Measurements from ENCODE around the gene TRIM14.
"Not testable (repeated sequence)": the region's sequence is repeated elsewhere in the genome, so short reads cannot be mapped to it uniquely, and the experiment has no call there.

The TRIM14 gene

GRCh38 chr9:98043915-98044314, 75.1 kb downstream of the TRIM14 start:
- H3K4me3 Mint-ChIP-seq, result no peak overlapping the region
- H3K36me3 Mint-ChIP-seq, result peaks cover 10% of the 10 kb centered on the region
- no peak overlapping the region for H3K27ac Mint-ChIP-seq

GRCh38 chr9:98040212-98040611, 78.8 kb downstream of the TRIM14 start:
- no peaks in the 10 kb centered on the region for H3K27me3 Mint-ChIP-seq
- H3K27ac Mint-ChIP-seq, result no peak overlapping the region
- H3K36me3 Mint-ChIP-seq, result peaks cover 2% of the 10 kb centered on the region
- H3K9me3 Mint-ChIP-seq (ENCODE audit: low read depth), result no peaks in the 10 kb centered on the region
- peaks cover 4% of the 10 kb centered on the region for H3K4me1 Mint-ChIP-seq (ENCODE audit: low read depth)
- no peak overlapping the region for H3K4me3 Mint-ChIP-seq

More at GRCh38 chr9:98043915-98044314, 75.1 kb downstream of the TRIM14 start:
- H3K4me1 Mint-ChIP-seq (ENCODE audit: low read depth), result peaks cover 28% of the 10 kb centered on the region
- H3K27me3 Mint-ChIP-seq, result no peaks in the 10 kb centered on the region
- H3K9me3 Mint-ChIP-seq (ENCODE audit: low read depth), result no peaks in the 10 kb centered on the region

GRCh38 chr9:98039607-98040017, 79.4 kb downstream of the TRIM14 start:
- Mint-ChIP-seq H3K4me3 (no peak overlapping the region), H3K27ac (no peak overlapping the region), H3K4me1 (ENCODE audit: low read depth) (peaks cover 6% of the 10 kb centered on the region), H3K36me3 (no peaks in the 10 kb centered on the region), H3K27me3 (peaks cover 2% of the 10 kb centered on the region), H3K9me3 (ENCODE audit: low read depth) (no peaks in the 10 kb centered on the region)

GRCh38 chr9:98038958-98039357, 80.1 kb downstream of the TRIM14 start:
- Mint-ChIP-seq H3K9me3 (ENCODE audit: low read depth) (no peaks in the 10 kb centered on the region), H3K36me3 (no peaks in the 10 kb centered on the region), H3K27me3 (peaks cover 2% of the 10 kb centered on the region), H3K4me1 (ENCODE audit: low read depth) (peaks cover 8% of the 10 kb centered on the region), H3K27ac (no peak overlapping the region), H3K4me3 (no peak overlapping the region)

DNA sequence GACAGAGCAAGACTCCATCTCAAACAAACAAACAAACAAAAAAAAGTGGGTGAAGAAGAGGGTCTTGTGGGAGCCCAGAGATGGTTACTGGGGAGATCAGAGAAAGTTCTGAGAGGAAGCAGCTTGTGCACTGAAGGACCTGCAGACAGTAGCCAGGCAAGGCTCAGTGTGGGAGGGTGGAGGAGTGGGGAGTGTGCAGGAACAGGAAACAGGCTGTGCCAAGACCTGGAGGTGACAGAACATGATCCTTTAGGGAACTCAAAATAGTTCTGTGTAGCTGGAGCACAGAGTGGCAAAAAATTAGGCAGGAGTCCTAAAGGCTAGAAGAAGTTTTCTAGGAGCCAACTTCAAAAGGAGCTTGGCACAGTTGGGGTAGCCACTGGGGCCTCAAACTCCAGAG, 81.7 kb downstream of the TRIM14 start:
- no peak overlapping the region for H3K4me3 Mint-ChIP-seq
- no peak overlapping the region for H3K27ac Mint-ChIP-seq
- H3K4me1 Mint-ChIP-seq (ENCODE audit: low read depth), result peaks cover 14% of the 10 kb centered on the region
- no peaks in the 10 kb centered on the region for H3K9me3 Mint-ChIP-seq (ENCODE audit: low read depth)
- H3K27me3 Mint-ChIP-seq, result peaks cover 2% of the 10 kb centered on the region
- no peaks in the 10 kb centered on the region for H3K36me3 Mint-ChIP-seq

- H3K9me3 Mint-ChIP-seq (ENCODE audit: low read depth), result no peaks in the 10 kb centered on the region
- H3K4me3 Mint-ChIP-seq, result no peak overlapping the region
Measured at GRCh38 chr9:98034593-98035546, 84.2 kb downstream of the TRIM14 start.

GRCh38 chr9:98031935-98032334, 87.1 kb downstream of the TRIM14 start:
- Mint-ChIP-seq H3K9me3 (ENCODE audit: low read depth) (no peaks in the 10 kb centered on the region), H3K4me1 (ENCODE audit: low read depth) (peaks cover 15% of the 10 kb centered on the region), H3K36me3 (peaks cover 6% of the 10 kb centered on the region), H3K27me3 (peaks cover 2% of the 10 kb centered on the region), H3K4me3 (no peak overlapping the region), H3K27ac (no peak overlapping the region)

More at GRCh38 chr9:98034593-98035546, 84.2 kb downstream of the TRIM14 start:
- Mint-ChIP-seq H3K4me1 (ENCODE audit: low read depth) (peaks cover 15% of the 10 kb centered on the region), H3K27me3 (peaks cover 2% of the 10 kb centered on the region), H3K36me3 (peaks cover 2% of the 10 kb centered on the region), H3K27ac (no peak overlapping the region)

- Mint-ChIP-seq H3K36me3 (peaks cover 6% of the 10 kb centered on the region), H3K4me1 (ENCODE audit: low read depth) (peaks cover 15% of the 10 kb centered on the region), H3K4me3 (no peak overlapping the region), H3K27ac (no peak overlapping the region), H3K27me3 (peaks cover 2% of the 10 kb centered on the region), H3K9me3 (ENCODE audit: low read depth) (no peaks in the 10 kb centered on the region)
Measured at GRCh38 chr9:98031169-98031568, 87.9 kb downstream of the TRIM14 start.

DNA sequence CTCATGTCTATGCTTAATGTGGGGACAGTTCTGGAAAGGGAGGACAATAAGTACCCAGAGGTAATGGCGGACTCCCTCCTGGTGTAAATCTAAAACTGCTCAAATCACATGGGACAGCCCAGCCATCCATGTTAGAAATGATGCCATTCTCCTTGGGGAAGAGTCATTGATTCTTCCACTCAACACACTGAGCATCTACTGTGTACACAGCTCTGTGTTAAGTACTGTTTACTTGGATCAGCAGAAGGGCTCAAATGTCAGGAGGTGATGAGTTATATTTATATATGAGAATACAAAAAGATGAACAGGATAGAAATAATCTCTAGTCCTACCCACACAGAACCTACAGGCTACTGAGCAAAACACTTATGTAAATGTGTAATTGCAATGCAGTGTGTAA, 94.3 kb downstream of the TRIM14 start:
- Mint-ChIP-seq H3K36me3 (peaks cover 7% of the 10 kb centered on the region), H3K27ac (no peak overlapping the region), H3K9me3 (ENCODE audit: low read depth) (no peaks in the 10 kb centered on the region), H3K4me3 (no peak overlapping the region), H3K27me3 (no peaks in the 10 kb centered on the region), H3K4me1 (ENCODE audit: low read depth) (no peaks in the 10 kb centered on the region)

GRCh38 chr9:98022447-98022846, 96.6 kb downstream of the TRIM14 start:
- no peak overlapping the region for H3K27ac Mint-ChIP-seq
- H3K36me3 Mint-ChIP-seq, result peaks cover 3% of the 10 kb centered on the region
- no peaks in the 10 kb centered on the region for H3K4me1 Mint-ChIP-seq (ENCODE audit: low read depth)
- H3K4me3 Mint-ChIP-seq, result no peak overlapping the region
- H3K27me3 Mint-ChIP-seq, result no peaks in the 10 kb centered on the region
- H3K9me3 Mint-ChIP-seq (ENCODE audit: low read depth), result no peaks in the 10 kb centered on the region

GRCh38 chr9:98021306-98022040, 97.5 kb downstream of the TRIM14 start:
- Mint-ChIP-seq H3K4me1 (ENCODE audit: low read depth) (no peaks in the 10 kb centered on the region), H3K36me3 (peaks cover 5% of the 10 kb centered on the region), H3K9me3 (ENCODE audit: low read depth) (no peaks in the 10 kb centered on the region), H3K27ac (no peak overlapping the region), H3K27me3 (no peaks in the 10 kb centered on the region), H3K4me3 (no peak overlapping the region)

- no peaks in the 10 kb centered on the region for H3K27me3 Mint-ChIP-seq
- peak overlapping the region; percentile 47 for H3K27ac Mint-ChIP-seq
- H3K4me1 Mint-ChIP-seq (ENCODE audit: low read depth), result no peaks in the 10 kb centered on the region
- H3K4me3 Mint-ChIP-seq, result no peak overlapping the region
- peaks cover 10% of the 10 kb centered on the region for H3K36me3 Mint-ChIP-seq
- H3K9me3 Mint-ChIP-seq (ENCODE audit: low read depth), result no peaks in the 10 kb centered on the region
Measured at GRCh38 chr9:98020476-98021145, 98.4 kb downstream of the TRIM14 start.

- H3K4me1 Mint-ChIP-seq (ENCODE audit: low read depth); H3K9me3 Mint-ChIP-seq (ENCODE audit: low read depth); H3K36me3 Mint-ChIP-seq; H3K27ac Mint-ChIP-seq; H3K27me3 Mint-ChIP-seq; H3K4me3 Mint-ChIP-seq: not testable (repeated sequence)
Measured at GRCh38 chr9:98019869-98020268, 99.2 kb downstream of the TRIM14 start.

Measured in activated naive CD8-positive, alpha-beta T cell (primary cell).